ENCODE results near the gene SEH1L. TPM values are rescaled to one million over a fixed set of nuclear protein-coding genes. Genes with fewer than 3 reads are reported as not detected.

The SEH1L gene
- total and polyA plus RNA-seq, 10 of the 15 experiments (the other 5 are each of a cell fraction or from before 2014, with no cell fraction given): 27.5 to 109 (median 52.8) TPM

GRCh38 chr18:13028869-13029268 is 81.1 kb downstream of the SEH1L start:
- in situ Hi-C loops (cut with MboI): no loop called here
- WGBS (ENCODE audit: insufficient coverage, insufficient replicate concordance, low lambda C conversion rate, missing lambda C conversion rate): 96% methylated on average over 2 of the region's 2 CpGs
- Histone ChIP-seq H3K27ac (ENCODE audit: control insufficient read depth, insufficient read depth) (no peak overlapping the region), H3K4me1 (ENCODE audit: control insufficient read depth, insufficient read depth, low read length) (no peaks in the 10 kb centered on the region), H3K9ac (ENCODE audit: control insufficient read depth, insufficient read depth, low read length) (no peak overlapping the region), H3K79me2 (ENCODE audit: control insufficient read depth, insufficient read depth, low read length) (peaks cover 2% of the 10 kb centered on the region), H3K4me3 (no peak overlapping the region), H3K27me3 (replicated peaks in 1 of 2; ENCODE audit: control insufficient read depth in 2 of 2, insufficient read depth in 2 of 2, low read length in 1 of 2) (no peaks in the 10 kb centered on the region), H3K4me2 (ENCODE audit: control insufficient read depth, insufficient read depth) (no peak overlapping the region), H3K36me3 (ENCODE audit: control insufficient read depth in 2 of 2, insufficient read depth in 2 of 2, low read length in 1 of 2) (peaks cover 7 to 29% of the 10 kb centered on the region in 2 experiments), H2AFZ (ENCODE audit: control insufficient read depth, low read depth, low read length) (no peak overlapping the region), H3K9me3 (replicated peaks; ENCODE audit: control insufficient read depth, insufficient read depth, low read length) (no peaks in the 10 kb centered on the region), H4K20me1 (ENCODE audit: control insufficient read depth, insufficient read depth) (no peaks in the 10 kb centered on the region)
- FAIRE-seq (no peak), DNase-seq (ENCODE audit: low read depth, low spot score) (no peak), ATAC-seq (no peak)
- ChIA-PET SMC1A (ENCODE audit: uncharacterized antibody, unreplicated experiment) (no interaction called here), CTCF (interaction anchor here (1.2 kb wide), 1 partner anchor 26 kb away, joined by 3 read pairs; no protein-coding TSS in a partner anchor), POLR2A (no interaction called here), RAD21 (ENCODE audit: unreplicated experiment) (no interaction called here)
- intact Hi-C loops (cut with micrococcal nuclease; ENCODE audit: unreplicated experiment): no loop called here
- TF ChIP-seq CBX3 (IDR thresholded peaks at IDR 0.05; ENCODE audit: borderline replicate concordance, low read depth) (no peak), SUZ12 (IDR thresholded peaks at IDR 0.05; ENCODE audit: unreplicated experiment) (no peak), WRNIP1 (IDR thresholded peaks at IDR 0.05; ENCODE audit: borderline replicate concordance, low read depth, low read length) (no peak)
- BruUV-seq (replicated peaks): no TSS peak

GRCh38 chr18:13032173-13032572 is 84.4 kb downstream of the SEH1L start:
- Histone ChIP-seq H3K4me2 (ENCODE audit: control insufficient read depth, insufficient read depth) (no peak overlapping the region), H3K4me1 (ENCODE audit: control insufficient read depth, insufficient read depth, low read length) (no peaks in the 10 kb centered on the region), H3K27me3 (replicated peaks in 1 of 2; ENCODE audit: control insufficient read depth in 2 of 2, insufficient read depth in 2 of 2, low read length in 1 of 2) (no peaks in the 10 kb centered on the region), H3K9me3 (replicated peaks; ENCODE audit: control insufficient read depth, insufficient read depth, low read length) (no peaks in the 10 kb centered on the region), H3K4me3 (no peak overlapping the region), H3K27ac (ENCODE audit: control insufficient read depth, insufficient read depth) (no peak overlapping the region), H3K79me2 (ENCODE audit: control insufficient read depth, insufficient read depth, low read length) (peaks cover 2% of the 10 kb centered on the region; the same call in 1 of the 2 replicates), H3K9ac (ENCODE audit: control insufficient read depth, insufficient read depth, low read length) (no peak overlapping the region), H3K36me3 (ENCODE audit: control insufficient read depth in 2 of 2, insufficient read depth in 2 of 2, low read length in 1 of 2) (peaks cover 11 to 31% of the 10 kb centered on the region in 2 experiments), H2AFZ (ENCODE audit: control insufficient read depth, low read depth, low read length) (no peak overlapping the region), H4K20me1 (ENCODE audit: control insufficient read depth, insufficient read depth) (no peaks in the 10 kb centered on the region)
- ATAC-seq (no peak), FAIRE-seq (no peak), DNase-seq (ENCODE audit: low read depth, low spot score) (no peak)
- ChIA-PET POLR2A (no interaction called here), CTCF (interaction anchor here (0.8 to 1.2 kb wide), 2 partner anchors 13 to 127 kb away, joined by 3 read pairs; no protein-coding TSS in a partner anchor), SMC1A (ENCODE audit: uncharacterized antibody, unreplicated experiment) (no interaction called here), RAD21 (ENCODE audit: unreplicated experiment) (no interaction called here)
- TF ChIP-seq GABPA (IDR thresholded peaks at IDR 0.05; ENCODE audit: low read depth): no peak
- 98% methylated on average over 5 of the region's 5 CpGs for WGBS (ENCODE audit: insufficient coverage, insufficient replicate concordance, low lambda C conversion rate, missing lambda C conversion rate)
- no TSS peak for BruUV-seq (replicated peaks)
- in situ Hi-C loops (cut with MboI) (no loop called here), intact Hi-C loops (cut with micrococcal nuclease; ENCODE audit: unreplicated experiment) (no loop called here)
